GM12801 (cell line): Measurements from ENCODE around the gene LUC7L.

ENCODE experiments used
- CTCF ChIP-seq: IDR thresholded peaks from one replicate; pipeline ENCODE4 v1.5.1; 2011; ENCODE audit warnings: control low read depth; ENCODE audit not compliant: insufficient read length; ENCODE audit errors: extremely low read depth

Gene LUC7L

GRCh38 chr16:247027-247426 is 17.8 kb upstream of the LUC7L start:
- TF ChIP-seq CTCF, result no peak

GRCh38 chr16:245105-245504 is 15.9 kb upstream of the LUC7L start:
- TF ChIP-seq CTCF, result no peak

DNA sequence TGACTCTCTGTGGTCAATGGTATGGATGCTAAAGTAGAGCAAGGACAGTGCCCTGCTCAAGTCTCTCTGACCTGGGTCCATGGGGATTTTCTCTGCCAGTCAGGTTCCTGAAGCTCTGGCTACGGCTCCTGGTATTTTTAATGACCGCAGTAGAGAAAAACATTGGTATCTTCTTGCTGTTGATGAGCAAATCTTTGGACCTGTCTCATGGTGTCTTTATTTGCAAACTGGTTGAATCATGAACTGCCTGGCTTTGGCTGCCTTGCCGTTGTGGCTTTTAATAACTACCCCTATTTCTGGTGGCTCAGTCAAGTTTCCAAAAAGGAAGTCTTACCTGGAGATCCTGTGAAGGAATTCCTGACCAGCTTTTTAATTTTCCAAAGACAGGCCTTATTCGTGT is 14.1 kb upstream of the LUC7L start:
- TF ChIP-seq CTCF, result no peak

- TF ChIP-seq CTCF, result no peak
Measured at GRCh38 chr16:242281-242680, 13.0 kb upstream of the LUC7L start.

DNA sequence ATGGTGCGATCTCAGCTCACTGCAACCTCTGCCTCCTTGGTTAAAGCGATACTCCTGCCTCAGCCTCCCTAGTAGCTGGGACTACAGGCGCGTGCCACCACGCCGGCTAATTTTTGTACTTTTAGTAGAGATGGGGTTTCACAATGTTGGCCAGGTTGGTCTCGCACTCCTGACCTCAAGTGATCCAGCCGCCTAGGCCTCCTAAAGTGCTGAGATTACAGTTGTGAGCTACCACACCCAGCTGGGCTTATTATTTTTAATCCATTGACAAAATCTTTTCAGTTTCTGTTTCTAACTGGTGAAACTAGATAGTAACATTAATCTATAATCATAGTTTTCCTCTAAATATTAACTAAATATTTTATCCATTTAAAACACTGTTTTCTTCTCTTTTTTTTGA is 11.3 kb upstream of the LUC7L start:
- TF ChIP-seq CTCF, result no peak

DNA sequence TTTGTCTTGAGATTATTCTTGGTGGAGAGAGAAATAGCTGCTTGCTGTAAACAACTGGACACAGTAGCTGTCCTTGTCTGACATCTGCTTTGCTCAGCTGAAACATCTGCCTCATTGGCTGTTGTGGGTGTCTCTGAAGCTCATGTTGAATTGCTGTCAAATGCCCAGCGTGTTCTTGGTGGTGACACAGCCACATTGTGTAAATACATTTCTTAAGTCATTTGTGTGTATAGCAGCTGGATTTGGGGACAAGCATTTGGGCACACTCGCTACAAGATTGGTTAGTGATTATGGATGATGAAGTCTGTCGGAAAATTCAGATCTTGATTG is 10.7 kb upstream of the LUC7L start:
- no peak for TF ChIP-seq CTCF

- TF ChIP-seq CTCF, result no peak
Measured at GRCh38 chr16:234468-235305, 5.4 kb upstream of the LUC7L start, which contains the start of gene FAM234A. TSS of gene FAM234A (plus strand) at chr16:234821. CDS start at chr16:254414, 19,593 bp downstream.
